HL-60 (cell line): ENCODE results near the gene LRP2.

Experiments
- GABPA ChIP-seq: IDR thresholded peaks from 2 replicates; pipeline ENCODE4 v1.6.1; 2012; ENCODE audit warnings: low read depth
- POLR2AphosphoS5 ChIP-seq: IDR thresholded peaks from 2 replicates; pipeline ENCODE4 v1.6.1; 2012; ENCODE audit warnings: low read depth
- TF ChIP-seq, protein P1 (sequence below): IDR thresholded peaks from one replicate; pipeline ENCODE4 v1.5.1; 2011; ENCODE audit warnings: low read length, control low read depth, inconsistent platforms; ENCODE audit not compliant: insufficient read depth
- TF ChIP-seq, protein P2 (sequence below): IDR thresholded peaks from 2 replicates; pipeline ENCODE4 v1.6.1; 2012; ENCODE audit warnings: low read depth; ENCODE audit not compliant: insufficient replicate concordance

GRCh38 chr2:169388161-169388560 lies 25.8 kb upstream of the LRP2 start:
- TF ChIP-seq GABPA, result no peak
- TF ChIP-seq, protein P1, sequence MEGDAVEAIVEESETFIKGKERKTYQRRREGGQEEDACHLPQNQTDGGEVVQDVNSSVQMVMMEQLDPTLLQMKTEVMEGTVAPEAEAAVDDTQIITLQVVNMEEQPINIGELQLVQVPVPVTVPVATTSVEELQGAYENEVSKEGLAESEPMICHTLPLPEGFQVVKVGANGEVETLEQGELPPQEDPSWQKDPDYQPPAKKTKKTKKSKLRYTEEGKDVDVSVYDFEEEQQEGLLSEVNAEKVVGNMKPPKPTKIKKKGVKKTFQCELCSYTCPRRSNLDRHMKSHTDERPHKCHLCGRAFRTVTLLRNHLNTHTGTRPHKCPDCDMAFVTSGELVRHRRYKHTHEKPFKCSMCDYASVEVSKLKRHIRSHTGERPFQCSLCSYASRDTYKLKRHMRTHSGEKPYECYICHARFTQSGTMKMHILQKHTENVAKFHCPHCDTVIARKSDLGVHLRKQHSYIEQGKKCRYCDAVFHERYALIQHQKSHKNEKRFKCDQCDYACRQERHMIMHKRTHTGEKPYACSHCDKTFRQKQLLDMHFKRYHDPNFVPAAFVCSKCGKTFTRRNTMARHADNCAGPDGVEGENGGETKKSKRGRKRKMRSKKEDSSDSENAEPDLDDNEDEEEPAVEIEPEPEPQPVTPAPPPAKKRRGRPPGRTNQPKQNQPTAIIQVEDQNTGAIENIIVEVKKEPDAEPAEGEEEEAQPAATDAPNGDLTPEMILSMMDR, result no peak
- TF ChIP-seq POLR2AphosphoS5, result no peak
- TF ChIP-seq, protein P2, sequence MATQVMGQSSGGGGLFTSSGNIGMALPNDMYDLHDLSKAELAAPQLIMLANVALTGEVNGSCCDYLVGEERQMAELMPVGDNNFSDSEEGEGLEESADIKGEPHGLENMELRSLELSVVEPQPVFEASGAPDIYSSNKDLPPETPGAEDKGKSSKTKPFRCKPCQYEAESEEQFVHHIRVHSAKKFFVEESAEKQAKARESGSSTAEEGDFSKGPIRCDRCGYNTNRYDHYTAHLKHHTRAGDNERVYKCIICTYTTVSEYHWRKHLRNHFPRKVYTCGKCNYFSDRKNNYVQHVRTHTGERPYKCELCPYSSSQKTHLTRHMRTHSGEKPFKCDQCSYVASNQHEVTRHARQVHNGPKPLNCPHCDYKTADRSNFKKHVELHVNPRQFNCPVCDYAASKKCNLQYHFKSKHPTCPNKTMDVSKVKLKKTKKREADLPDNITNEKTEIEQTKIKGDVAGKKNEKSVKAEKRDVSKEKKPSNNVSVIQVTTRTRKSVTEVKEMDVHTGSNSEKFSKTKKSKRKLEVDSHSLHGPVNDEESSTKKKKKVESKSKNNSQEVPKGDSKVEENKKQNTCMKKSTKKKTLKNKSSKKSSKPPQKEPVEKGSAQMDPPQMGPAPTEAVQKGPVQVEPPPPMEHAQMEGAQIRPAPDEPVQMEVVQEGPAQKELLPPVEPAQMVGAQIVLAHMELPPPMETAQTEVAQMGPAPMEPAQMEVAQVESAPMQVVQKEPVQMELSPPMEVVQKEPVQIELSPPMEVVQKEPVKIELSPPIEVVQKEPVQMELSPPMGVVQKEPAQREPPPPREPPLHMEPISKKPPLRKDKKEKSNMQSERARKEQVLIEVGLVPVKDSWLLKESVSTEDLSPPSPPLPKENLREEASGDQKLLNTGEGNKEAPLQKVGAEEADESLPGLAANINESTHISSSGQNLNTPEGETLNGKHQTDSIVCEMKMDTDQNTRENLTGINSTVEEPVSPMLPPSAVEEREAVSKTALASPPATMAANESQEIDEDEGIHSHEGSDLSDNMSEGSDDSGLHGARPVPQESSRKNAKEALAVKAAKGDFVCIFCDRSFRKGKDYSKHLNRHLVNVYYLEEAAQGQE, result no peak
